NCI-H345 treated with DMSO at 0.1 percent for 48 hours (cell line): ENCODE data around the gene IMPACT.

Experiments used
- DNase-seq: peaks from one replicate; lab custom pipeline; 2025; ENCODE audit not compliant: unreplicated experiment; lab: John Stamatoyannopoulos, UW

IMPACT gene

GRCh38 chr18:24474406-24474805, 47.9 kb downstream of the IMPACT start:
- DNase-seq: no peak

- DNase-seq: no peak
Measured at GRCh38 chr18:24475926-24476589, 49.6 kb downstream of the IMPACT start.

- DNase-seq: no peak
Measured at GRCh38 chr18:24479371-24479770, 52.9 kb downstream of the IMPACT start.

- DNase-seq: no peak
Measured at GRCh38 chr18:24482821-24483220, 56.4 kb downstream of the IMPACT start.

GRCh38 chr18:24485681-24486080, 59.2 kb downstream of the IMPACT start:
- no peak for DNase-seq

- no peak for DNase-seq
Measured at GRCh38 chr18:24486684-24487083, 60.2 kb downstream of the IMPACT start.

- peak; percentile 29 for DNase-seq
Measured at GRCh38 chr18:24488824-24489493, 62.5 kb downstream of the IMPACT start.

- DNase-seq: no peak
Measured at GRCh38 chr18:24490539-24490938, 64.1 kb downstream of the IMPACT start.

GRCh38 chr18:24491927-24492834, 65.7 kb downstream of the IMPACT start:
- DNase-seq: no peak

GRCh38 chr18:24494586-24494985, 68.1 kb downstream of the IMPACT start:
- DNase-seq: no peak

GRCh38 chr18:24497031-24497754, 70.7 kb downstream of the IMPACT start:
- no peak for DNase-seq

GRCh38 chr18:24499814-24500213, 73.3 kb downstream of the IMPACT start:
- DNase-seq: no peak

- no peak for DNase-seq
Measured at GRCh38 chr18:24500217-24500616, 73.7 kb downstream of the IMPACT start.

- DNase-seq: no peak
Measured at GRCh38 chr18:24500766-24501165, 74.3 kb downstream of the IMPACT start.

- peak; percentile 24 for DNase-seq
Measured at GRCh38 chr18:24502667-24503523, 76.4 kb downstream of the IMPACT start.
